CD4-positive, CD25-positive, alpha-beta regulatory T cell (primary cell): ENCODE results near the gene FBXL15. TPM values are rescaled to one million over a fixed set of nuclear protein-coding genes. Genes with fewer than 3 reads are reported as not detected.
"Not testable (repeated sequence)": the region's sequence is repeated elsewhere in the genome, so short reads cannot be mapped to it uniquely, and the experiment has no call there.

Experiments used
- ATAC-seq, 2 donors: fragments of 150-1000 bp; cut with Tn5 transposase; one replicate each; pipeline ENCODE4 v1.10.0; 2021; ENCODE audit warnings: low read depth in 2 of 2, moderate number of reproducible peaks in 2 of 2, moderate library complexity in 1 of 2
- DNase-seq, 3 donors: peaks; one replicate each; pipeline versions ENCODE4 v3.0.0 to v3.0.0-alpha.2; 2012 to 2022; ENCODE audit warnings: mixed read lengths in 1 of 3
- H3K27ac ChIP-seq: one replicate; pipeline ENCODE4 v1.7.0; 2013; ENCODE audit warnings: mild to moderate bottlenecking, low read length; ENCODE audit not compliant: insufficient read depth, poor library complexity, severe bottlenecking
- H3K27me3 ChIP-seq: one replicate; pipeline ENCODE4 v1.7.0; 2013; ENCODE audit warnings: low read length; ENCODE audit not compliant: control insufficient read depth, insufficient read depth
- H3K36me3 ChIP-seq: one replicate; pipeline ENCODE4 v1.7.0; 2013; ENCODE audit warnings: mild to moderate bottlenecking, low read length, moderate library complexity; ENCODE audit not compliant: control insufficient read depth, insufficient read depth
- H3K4me1 ChIP-seq: 2 replicates; pipeline ENCODE4 v1.7.0; 2013; ENCODE audit warnings: mild to moderate bottlenecking, low read length; ENCODE audit not compliant: insufficient read depth, control insufficient read depth, poor library complexity, severe bottlenecking
- H3K4me3 ChIP-seq: one replicate; pipeline ENCODE4 v1.7.0; 2013; ENCODE audit warnings: low read depth, mild to moderate bottlenecking, low read length, moderate library complexity
- H3K9me3 ChIP-seq, 2 experiments: 1 replicate in 1 of 2; 2 replicates in 1 of 2; pipeline ENCODE4 v1.7.0; 2013; ENCODE audit warnings: low read length in 2 of 2, mild to moderate bottlenecking in 1 of 2, moderate library complexity in 1 of 2; ENCODE audit not compliant: control insufficient read depth in 2 of 2
- H3K27ac Mint-ChIP-seq, 3 donors: one replicate each; pipeline ENCODE4 v1.8.0; 2020 to 2022; ENCODE audit warnings: mild to moderate bottlenecking in 3 of 3, mixed read lengths in 3 of 3, moderate library complexity in 2 of 3
- H3K27me3 Mint-ChIP-seq: one replicate; pipeline ENCODE4 v1.8.0; 2022; ENCODE audit warnings: mild to moderate bottlenecking, mixed read lengths
- H3K36me3 Mint-ChIP-seq: one replicate; pipeline ENCODE4 v1.8.0; 2020; ENCODE audit warnings: mixed read lengths
- H3K4me1 Mint-ChIP-seq, 4 donors: one replicate each; pipeline ENCODE4 v1.8.0; 2020 to 2022; ENCODE audit warnings: mixed read lengths in 4 of 4, mild to moderate bottlenecking in 1 of 4
- H3K4me3 Mint-ChIP-seq, 4 donors: one replicate each; pipeline ENCODE4 v1.8.0; 2020 to 2022; ENCODE audit warnings: mild to moderate bottlenecking in 4 of 4, mixed read lengths in 4 of 4, moderate library complexity in 3 of 4
- H3K9me3 Mint-ChIP-seq, 7 donors: one replicate each; pipeline ENCODE4 v1.8.0; 2020 to 2022; ENCODE audit warnings: mixed read lengths in 7 of 7, mild to moderate bottlenecking in 3 of 7, moderate library complexity in 2 of 7
- polyA plus RNA-seq, 4 donors: library from polyadenylated mRNA; unstranded; fragments of 300-500 nt; fragmentation: Illumina TruSeq; gene quantifications; one replicate each; pipeline ENCODE4 v1.2.3, GENCODE V29; 2021
- total RNA-seq: library from RNA; stranded (reverse); gene quantifications from one replicate; pipeline ENCODE4 v1.2.3, GENCODE V29; 2022

FBXL15 gene
- total and polyA plus RNA-seq, 5 donors from 2014 or later, result 12.8 to 40.1 (median 29.7) TPM

- H3K9me3 Mint-ChIP-seq, result peaks cover 0 to 1% (median 0%) of the 10 kb centered on the region in 7 donors
- peak; percentile 91 to 92 for ATAC-seq
- H3K36me3 ChIP-seq, result no peaks in the 10 kb centered on the region
- H3K27ac Mint-ChIP-seq, result peak overlapping the region; percentile 94 to 97 (median 96)
- H3K9me3 ChIP-seq, result no peaks in the 10 kb centered on the region
- H3K27me3 ChIP-seq, result no peaks in the 10 kb centered on the region
- peaks cover 4% of the 10 kb centered on the region for H3K27me3 Mint-ChIP-seq
- H3K27ac ChIP-seq, result peak overlapping the region; percentile 86
- peaks cover 10 to 29% (median 18%) of the 10 kb centered on the region in 4 donors for H3K4me1 Mint-ChIP-seq
- H3K4me1 ChIP-seq, result peaks cover 27% of the 10 kb centered on the region
- peak overlapping the region; percentile 93 for H3K4me3 ChIP-seq
- H3K36me3 Mint-ChIP-seq, result peaks cover 4% of the 10 kb centered on the region
- peak overlapping the region; percentile 94 to 98 (median 96) for H3K4me3 Mint-ChIP-seq
- DNase-seq, result peak; percentile 81 to 97 (median 93)
Observed at GRCh38 chr10:102450374-102451104, 29.9 kb downstream of the FBXL15 start.

GRCh38 chr10:102451105-102451969, 30.7 kb downstream of the FBXL15 start, which contains the start of gene C10orf95:
TSS of gene C10orf95 (minus strand) at chr10:102451543. CDS start at chr10:102451093, 450 bp downstream.
- peak within 1 kb of the TSS in 2 of 3 donors; percentile 65 to 97 for H3K27ac Mint-ChIP-seq
- peaks cover 7% of the 10 kb centered on the region for H3K36me3 Mint-ChIP-seq
- peaks cover 4% of the 10 kb centered on the region for H3K27me3 Mint-ChIP-seq
- H3K4me1 ChIP-seq, result peaks cover 27% of the 10 kb centered on the region
- ATAC-seq (no peak), DNase-seq (peak in 1 of 3 donors; percentile 13)
- H3K4me3 Mint-ChIP-seq, result peak within 1 kb of the TSS; percentile 94 to 96 (median 95)
- peak within 1 kb of the TSS; percentile 44 for H3K4me3 ChIP-seq
- H3K4me1 Mint-ChIP-seq, result peaks cover 9 to 29% (median 18%) of the 10 kb centered on the region in 4 donors
- no peaks in the 10 kb centered on the region for H3K9me3 ChIP-seq
- no peaks in the 10 kb centered on the region for H3K27me3 ChIP-seq
- peaks cover 0 to 1% (median 0%) of the 10 kb centered on the region in 7 donors for H3K9me3 Mint-ChIP-seq
- peaks cover 5% of the 10 kb centered on the region for H3K36me3 ChIP-seq
- peak within 1 kb of the TSS; percentile 86 for H3K27ac ChIP-seq

DNA sequence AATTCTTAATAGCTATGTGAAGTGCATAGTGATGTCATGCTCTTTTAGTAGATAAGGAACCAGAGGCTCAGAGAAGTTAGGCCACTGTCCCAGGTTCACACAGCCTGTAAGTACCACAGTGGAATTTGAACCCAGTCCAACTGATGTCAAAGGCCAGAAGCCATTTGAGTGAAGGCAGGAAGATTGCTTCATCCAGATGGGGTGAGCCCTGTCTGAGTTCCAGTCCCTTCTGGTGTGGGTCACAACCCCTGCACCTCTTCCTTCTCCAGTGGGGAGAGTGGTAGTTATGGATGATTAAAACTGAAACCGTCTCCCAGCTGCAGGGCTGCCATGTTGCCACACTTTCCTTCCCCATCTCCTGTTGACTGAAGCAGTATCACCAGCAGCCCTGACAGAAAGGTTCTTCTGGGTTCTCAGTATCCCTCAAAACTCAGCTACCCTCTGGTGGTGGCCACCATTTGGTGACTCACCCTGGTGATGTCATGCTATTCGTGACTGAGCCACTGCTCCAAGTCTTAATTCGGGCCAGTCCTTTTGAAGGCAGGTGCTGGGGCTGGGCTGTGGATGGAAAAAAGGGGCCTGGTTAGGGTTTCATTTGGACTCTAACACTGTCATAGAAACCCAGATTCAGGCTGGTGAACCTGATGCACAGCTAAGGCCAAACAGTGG, 32.2 kb downstream of the FBXL15 start:
- Histone ChIP-seq H3K36me3 (peaks cover 8% of the 10 kb centered on the region), H3K27me3 (no peaks in the 10 kb centered on the region), H3K27ac (peak overlapping the region; percentile 23), H3K4me3 (no peak overlapping the region), H3K9me3 (no peaks in the 10 kb centered on the region), H3K4me1 (peaks cover 27% of the 10 kb centered on the region)
- Mint-ChIP-seq H3K36me3 (peaks cover 7% of the 10 kb centered on the region), H3K4me3 (peak overlapping the region; percentile 64 to 96 (median 80)), H3K9me3 (peaks cover 0 to 1% (median 0%) of the 10 kb centered on the region in 7 donors), H3K27me3 (peaks cover 4% of the 10 kb centered on the region), H3K4me1 (peaks cover 9 to 29% (median 19%) of the 10 kb centered on the region in 4 donors), H3K27ac (peak overlapping the region in 2 of 3 donors; percentile 71 to 91)
- DNase-seq (peak in 1 of 3 donors; percentile 58), ATAC-seq (no peak)

DNA sequence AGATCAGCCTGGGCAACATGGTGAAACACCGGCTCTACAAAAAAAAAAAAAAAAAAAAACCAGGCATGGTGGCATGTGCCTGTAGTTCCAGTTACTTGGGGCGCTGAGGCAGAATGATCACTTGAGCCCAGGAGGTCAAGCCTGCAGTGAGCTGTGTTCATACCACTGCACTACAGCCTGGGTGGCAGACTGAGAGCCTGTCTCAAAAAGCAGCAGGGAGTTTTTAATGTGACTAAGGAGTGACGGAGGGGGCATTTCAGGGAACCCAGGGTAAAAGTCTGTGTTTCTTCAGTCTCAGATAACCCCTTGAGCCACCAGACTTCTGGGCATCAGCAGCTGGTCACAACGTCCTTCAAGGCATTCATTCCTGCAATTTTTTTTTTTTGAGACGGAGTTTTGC, 32.9 kb downstream of the FBXL15 start:
- Mint-ChIP-seq H3K4me3 (peak overlapping the region in 1 of 4 donors; percentile 96), H3K9me3 (peaks cover 0 to 1% (median 0%) of the 10 kb centered on the region in 7 donors), H3K4me1 (peaks cover 9 to 29% (median 19%) of the 10 kb centered on the region in 4 donors), H3K27ac (no peak overlapping the region), H3K36me3 (peaks cover 7% of the 10 kb centered on the region), H3K27me3 (peaks cover 4% of the 10 kb centered on the region)
- H3K4me1 ChIP-seq, result peaks cover 27% of the 10 kb centered on the region
- H3K4me3 ChIP-seq, result no peak overlapping the region
- DNase-seq (no peak), ATAC-seq (no peak)
- no peaks in the 10 kb centered on the region for H3K9me3 ChIP-seq
- H3K27me3 ChIP-seq, result no peaks in the 10 kb centered on the region
- H3K36me3 ChIP-seq, result peaks cover 8% of the 10 kb centered on the region
- H3K27ac ChIP-seq, result no peak overlapping the region

DNA sequence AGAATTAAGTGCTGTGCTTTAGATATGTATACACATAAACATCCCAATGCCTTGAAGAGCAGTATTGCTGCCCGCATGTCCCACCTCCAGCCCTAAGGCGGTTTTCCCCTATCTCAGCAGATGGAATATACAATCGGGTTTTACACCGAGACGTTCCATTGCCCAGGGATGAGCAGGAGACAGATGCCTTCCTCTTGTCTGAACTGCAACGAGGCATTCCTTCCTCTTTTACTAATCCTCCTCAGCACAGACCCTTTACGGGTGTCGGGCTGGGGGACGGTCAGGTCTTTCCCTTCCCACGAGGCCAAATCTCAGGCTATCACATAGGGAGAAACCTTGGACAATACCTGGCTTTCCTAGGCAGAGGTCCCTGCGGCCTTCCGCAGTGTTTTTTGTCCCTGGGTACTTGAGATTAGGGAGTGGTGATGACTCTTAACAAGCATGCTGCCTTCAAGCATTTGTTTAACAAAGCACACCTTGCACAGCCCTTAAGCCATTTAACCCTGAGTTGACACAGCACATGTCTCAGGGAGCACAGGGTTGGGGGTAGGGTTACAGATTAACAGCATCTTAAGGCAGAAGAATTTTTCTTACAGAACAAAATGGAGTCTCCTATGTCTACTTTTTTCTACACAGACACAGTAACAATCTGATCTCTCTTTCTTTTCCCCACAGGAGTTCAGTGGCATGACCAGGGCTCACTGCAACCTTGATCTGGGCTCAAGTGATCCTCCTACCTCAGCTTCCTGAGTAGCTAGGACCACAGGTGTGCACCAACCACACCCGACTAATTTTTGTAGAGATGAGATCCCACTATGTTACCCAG, 34.2 kb downstream of the FBXL15 start:
- not testable (repeated sequence) for H3K9me3 Mint-ChIP-seq, DNase-seq, H3K4me3 ChIP-seq, H3K27me3 ChIP-seq, H3K36me3 ChIP-seq, H3K36me3 Mint-ChIP-seq, H3K9me3 ChIP-seq, ATAC-seq, H3K27ac ChIP-seq, H3K27me3 Mint-ChIP-seq
- peak overlapping the region in 2 of 4 donors; percentile 15 to 56 for H3K4me3 Mint-ChIP-seq
- H3K4me1 ChIP-seq, result peaks cover 19% of the 10 kb centered on the region
- peak overlapping the region in 1 of 3 donors; percentile 20 for H3K27ac Mint-ChIP-seq
- peaks cover 4 to 23% (median 13%) of the 10 kb centered on the region in 4 donors for H3K4me1 Mint-ChIP-seq

GRCh38 chr10:102455893-102456471, 35.3 kb downstream of the FBXL15 start:
- no peaks in the 10 kb centered on the region for H3K9me3 ChIP-seq
- H3K4me3 ChIP-seq, result no peak overlapping the region
- no peaks in the 10 kb centered on the region for H3K27me3 ChIP-seq
- no peaks in the 10 kb centered on the region for H3K9me3 Mint-ChIP-seq
- ATAC-seq (no peak), DNase-seq (no peak)
- H3K4me1 Mint-ChIP-seq, result peaks cover 4 to 24% (median 17%) of the 10 kb centered on the region in 4 donors
- H3K4me3 Mint-ChIP-seq, result peak overlapping the region in 1 of 4 donors; percentile 40
- H3K27ac ChIP-seq, result no peak overlapping the region
- H3K36me3 Mint-ChIP-seq, result peaks cover 7% of the 10 kb centered on the region
- H3K36me3 ChIP-seq, result peaks cover 8% of the 10 kb centered on the region
- peak overlapping the region in 1 of 3 donors; percentile 68 for H3K27ac Mint-ChIP-seq
- H3K27me3 Mint-ChIP-seq, result peaks cover 4% of the 10 kb centered on the region
- H3K4me1 ChIP-seq, result peaks cover 19% of the 10 kb centered on the region
